BLaER1 (cell line): ENCODE results near the gene RNF5.
"Not testable (repeated sequence)": the region's sequence is repeated elsewhere in the genome, so short reads cannot be mapped to it uniquely, and the experiment has no call there.

Experiments
- H3K27ac ChIP-seq: shearing (Covaris generic); formaldehyde crosslinking; 2 replicates; pipeline ENCODE4 v1.8.1; 2022
- H3K27me3 ChIP-seq: shearing (Covaris generic); formaldehyde crosslinking; 2 replicates; pipeline ENCODE4 v1.8.1; 2022
- H3K36me3 ChIP-seq: shearing (Covaris generic); formaldehyde crosslinking; 2 replicates; pipeline ENCODE4 v1.8.1; 2022
- H3K4me1 ChIP-seq: shearing (Covaris generic); formaldehyde crosslinking; 2 replicates; pipeline ENCODE4 v1.8.1; 2022
- H3K4me2 ChIP-seq: shearing (Covaris generic); formaldehyde crosslinking; 2 replicates; pipeline ENCODE4 v1.8.1; 2022
- H3K4me3 ChIP-seq: shearing (Covaris generic); formaldehyde crosslinking; 2 replicates; pipeline ENCODE4 v1.8.1; 2022
- H3K9ac ChIP-seq: shearing (Covaris generic); formaldehyde crosslinking; 2 replicates; pipeline ENCODE4 v1.8.1; 2022
- H3K9me3 ChIP-seq: shearing (Covaris generic); formaldehyde crosslinking; 2 replicates; pipeline ENCODE4 v1.8.1; 2022
- H4K20me1 ChIP-seq: shearing (Covaris generic); formaldehyde crosslinking; 2 replicates; pipeline ENCODE4 v1.8.1; 2022
- Cebpa-rat ChIP-seq: shearing (Covaris generic); IDR thresholded peaks from 2 replicates; pipeline ENCODE4 v1.8.1; 2022

RNF5 gene

DNA sequence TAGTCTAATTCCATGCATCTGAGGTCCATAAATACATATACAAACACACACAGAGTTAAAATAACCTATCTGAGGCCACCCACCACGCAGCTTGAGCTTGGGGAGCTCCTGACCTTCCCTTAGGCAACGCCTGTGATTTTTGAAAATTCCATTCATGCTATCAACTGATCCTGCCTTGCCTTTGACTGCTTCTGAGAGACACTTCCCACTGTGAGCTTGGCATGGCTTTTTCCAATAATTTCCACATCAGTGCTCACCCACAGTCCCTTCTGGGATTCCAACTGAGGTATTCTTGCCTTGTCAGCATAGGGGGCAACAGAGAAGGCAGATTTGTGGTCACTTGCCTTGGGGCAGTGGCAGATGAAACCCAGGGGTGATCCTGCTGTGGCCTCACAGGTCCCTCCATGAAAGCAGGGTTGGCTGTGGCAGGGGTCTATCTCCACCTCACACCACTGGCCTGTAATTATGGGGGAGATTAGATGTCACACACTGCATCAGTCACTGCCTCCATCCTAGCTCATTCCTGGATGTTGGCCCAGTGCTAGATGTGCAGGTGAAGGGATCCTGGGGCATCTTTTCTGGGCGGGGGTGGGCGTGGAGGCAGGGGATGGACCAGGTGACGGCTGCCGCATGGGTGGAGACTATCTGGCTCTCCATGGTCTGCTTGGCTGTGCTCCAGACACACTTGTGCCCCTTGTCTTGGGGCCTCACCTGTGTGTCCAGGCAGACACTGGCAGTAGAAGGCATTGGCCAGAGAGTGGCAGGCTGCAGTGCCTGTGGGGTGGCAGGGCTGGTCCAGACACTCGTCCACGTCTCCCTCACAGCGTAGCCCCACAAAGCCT is 25.4 kb downstream of the RNF5 start:
- Histone ChIP-seq H4K20me1 (no peaks in the 10 kb centered on the region), H3K4me1 (no peaks in the 10 kb centered on the region), H3K27me3 (no peaks in the 10 kb centered on the region), H3K27ac (no peak overlapping the region), H3K9ac (no peak overlapping the region), H3K36me3 (no peaks in the 10 kb centered on the region), H3K4me3 (no peak overlapping the region), H3K4me2 (no peak overlapping the region), H3K9me3 (no peaks in the 10 kb centered on the region)
- no peak for TF ChIP-seq Cebpa-rat

DNA sequence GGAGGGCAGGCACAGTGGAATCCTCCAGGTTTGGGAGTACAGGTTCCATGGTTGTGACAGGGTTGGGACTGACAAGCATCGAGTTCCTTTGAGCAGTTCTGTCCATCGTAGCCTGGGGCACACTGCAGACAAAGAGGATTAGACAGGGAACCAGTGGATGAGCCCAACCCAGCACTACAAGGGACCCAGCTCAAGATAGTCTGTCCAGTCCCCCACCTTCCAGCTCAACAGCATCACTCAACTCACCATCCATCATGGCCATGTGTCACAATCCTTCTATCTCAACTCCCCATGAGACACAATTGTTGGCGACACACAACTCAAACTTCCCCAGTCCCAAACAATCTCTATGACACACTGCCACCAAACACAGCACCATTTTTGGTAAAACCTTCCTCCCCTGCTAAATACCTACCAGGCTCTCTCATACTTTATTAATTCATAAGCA is 26.1 kb downstream of the RNF5 start:
- no peaks in the 10 kb centered on the region for H3K4me1 ChIP-seq
- H3K9ac ChIP-seq = no peak overlapping the region
- H3K36me3 ChIP-seq = no peaks in the 10 kb centered on the region
- H3K9me3 ChIP-seq = no peaks in the 10 kb centered on the region
- H3K4me2 ChIP-seq = no peak overlapping the region
- H3K27me3 ChIP-seq = no peaks in the 10 kb centered on the region
- TF ChIP-seq Cebpa-rat = no peak
- no peak overlapping the region for H3K27ac ChIP-seq
- H4K20me1 ChIP-seq = no peaks in the 10 kb centered on the region
- no peak overlapping the region for H3K4me3 ChIP-seq

DNA sequence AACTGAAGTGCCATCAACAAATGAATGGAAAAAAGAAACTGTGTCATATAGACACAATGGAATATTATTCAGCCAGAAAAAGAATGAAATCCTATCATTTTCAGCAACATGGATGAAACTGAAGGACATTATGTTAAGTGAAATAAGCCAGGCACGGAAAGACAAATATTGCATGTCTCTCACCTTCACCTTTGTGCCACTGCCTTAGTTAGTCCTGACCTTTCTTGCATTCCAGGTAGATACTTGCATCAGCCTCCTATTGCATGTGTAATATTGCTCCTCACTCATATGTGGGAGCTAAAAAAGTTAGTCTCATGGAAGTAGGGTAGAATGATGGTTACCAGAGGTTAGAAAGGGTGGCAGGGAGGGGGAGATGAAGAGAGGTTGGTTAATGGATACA is 30.8 kb downstream of the RNF5 start:
- no peaks in the 10 kb centered on the region for H3K27me3 ChIP-seq
- no peak overlapping the region for H3K4me2 ChIP-seq
- no peak overlapping the region for H3K27ac ChIP-seq
- TF ChIP-seq Cebpa-rat = no peak
- H3K4me1 ChIP-seq = no peaks in the 10 kb centered on the region
- no peak overlapping the region for H3K4me3 ChIP-seq
- no peaks in the 10 kb centered on the region for H4K20me1 ChIP-seq
- no peaks in the 10 kb centered on the region for H3K36me3 ChIP-seq
- no peaks in the 10 kb centered on the region for H3K9me3 ChIP-seq
- no peak overlapping the region for H3K9ac ChIP-seq

DNA sequence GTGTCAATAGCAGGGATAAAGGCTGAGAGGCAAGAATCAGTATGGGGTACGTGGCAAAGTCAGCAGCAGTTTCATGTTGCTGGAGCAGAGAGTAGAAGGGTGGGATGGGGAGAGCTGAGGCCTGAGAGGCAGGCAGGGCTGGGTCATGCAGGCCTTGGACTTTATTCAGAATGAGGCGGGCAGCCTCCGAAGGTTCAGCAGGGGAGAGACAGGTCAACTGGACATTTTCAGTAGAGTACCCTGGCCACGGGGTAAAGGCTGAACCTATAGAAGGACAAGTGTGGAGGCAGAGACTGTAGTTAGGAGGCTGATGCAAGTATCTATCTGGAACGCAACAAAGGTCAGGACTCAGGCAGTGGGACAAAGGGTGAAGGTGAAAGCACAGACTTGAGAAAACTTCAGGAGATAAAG is 32.0 kb downstream of the RNF5 start:
- TF ChIP-seq Cebpa-rat = no peak
- Histone ChIP-seq H3K27me3 (no peaks in the 10 kb centered on the region), H3K4me2 (no peak overlapping the region), H3K4me3 (no peak overlapping the region), H3K9me3 (no peaks in the 10 kb centered on the region), H3K9ac (no peak overlapping the region), H3K27ac (no peak overlapping the region), H3K4me1 (no peaks in the 10 kb centered on the region), H3K36me3 (no peaks in the 10 kb centered on the region), H4K20me1 (no peaks in the 10 kb centered on the region)

DNA sequence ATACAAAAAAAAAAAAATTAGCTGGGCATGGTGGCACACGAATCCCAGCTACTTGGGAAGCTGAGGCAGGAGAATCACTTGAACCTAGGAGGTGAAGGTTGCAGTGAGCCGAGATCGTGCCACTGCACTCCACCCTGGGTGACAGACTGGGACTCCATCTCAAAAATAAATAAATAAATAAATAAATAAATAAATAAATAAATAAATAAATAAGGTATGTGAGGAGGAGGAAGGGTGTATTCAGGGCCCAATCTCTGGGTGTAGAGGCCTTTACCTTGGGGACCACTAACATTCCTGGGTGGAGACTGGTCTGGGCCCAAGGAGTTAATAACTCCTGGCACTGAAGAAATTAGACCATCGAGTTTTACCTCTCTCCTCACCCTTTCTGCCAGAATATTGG is 33.2 kb downstream of the RNF5 start:
- H3K9me3 ChIP-seq, H3K36me3 ChIP-seq, H3K9ac ChIP-seq, H4K20me1 ChIP-seq, H3K4me2 ChIP-seq, H3K27ac ChIP-seq, H3K4me1 ChIP-seq, H3K4me3 ChIP-seq, H3K27me3 ChIP-seq: not testable (repeated sequence)

DNA sequence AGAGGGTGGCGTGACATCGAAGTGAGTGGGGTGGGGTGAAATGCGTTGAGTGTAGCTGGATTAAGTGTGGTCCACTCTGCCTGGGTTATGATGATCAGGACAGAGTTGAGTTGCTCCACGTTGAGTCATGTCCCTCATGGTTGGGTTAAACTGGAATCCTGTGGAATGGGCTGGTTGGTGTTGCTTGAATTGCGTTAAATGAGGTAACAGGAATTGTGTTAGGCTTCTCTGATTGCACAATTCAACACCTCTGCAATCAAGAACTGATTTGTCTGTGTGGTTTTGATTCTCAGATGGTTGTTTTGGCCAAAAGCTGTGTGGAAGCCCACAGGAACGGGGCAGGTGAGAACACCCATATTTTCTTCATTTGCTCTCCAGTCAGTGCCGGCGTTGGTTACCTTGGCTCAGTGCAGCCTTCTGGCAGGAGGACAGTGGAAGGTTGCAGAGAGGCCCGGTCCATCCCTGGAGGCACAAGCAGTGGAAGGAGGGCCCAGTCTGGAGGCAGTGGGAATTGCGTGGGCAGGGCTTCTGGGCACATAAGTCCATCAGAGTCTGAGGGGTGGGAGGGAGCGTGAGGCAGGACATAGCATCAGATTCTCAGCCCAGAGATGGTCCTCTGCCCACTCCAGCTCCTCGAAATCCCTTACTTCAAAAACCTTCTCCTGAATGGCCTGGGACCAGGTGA is 34.0 kb downstream of the RNF5 start:
- Histone ChIP-seq H3K27ac (no peak overlapping the region), H3K9me3 (no peaks in the 10 kb centered on the region), H4K20me1 (no peaks in the 10 kb centered on the region), H3K9ac (no peak overlapping the region), H3K36me3 (no peaks in the 10 kb centered on the region), H3K4me3 (no peak overlapping the region), H3K4me2 (no peak overlapping the region), H3K27me3 (no peaks in the 10 kb centered on the region), H3K4me1 (no peaks in the 10 kb centered on the region)
- no peak for TF ChIP-seq Cebpa-rat

DNA sequence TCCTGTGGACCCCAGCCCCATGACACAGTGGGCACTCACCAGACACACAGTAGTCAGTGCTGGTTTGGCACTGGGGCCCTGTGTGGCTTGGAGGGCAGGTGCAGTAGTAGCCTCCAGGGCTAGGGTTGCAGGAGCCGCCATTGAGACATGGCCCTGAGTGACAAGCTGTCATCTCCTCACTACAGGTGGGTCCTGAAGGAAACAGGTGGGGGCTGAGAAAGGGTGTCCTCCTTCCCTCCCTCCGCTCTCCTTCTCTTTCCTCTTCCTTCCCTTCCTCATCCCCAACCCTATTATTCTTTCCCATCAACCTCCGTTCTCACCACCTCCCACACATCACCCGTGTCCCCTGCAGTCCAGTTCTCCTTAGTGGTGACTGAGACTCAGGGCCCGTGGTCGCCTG is 35.4 kb downstream of the RNF5 start:
- no peak overlapping the region for H3K4me3 ChIP-seq
- H3K4me1 ChIP-seq = no peaks in the 10 kb centered on the region
- H3K27me3 ChIP-seq = no peaks in the 10 kb centered on the region
- no peak overlapping the region for H3K9ac ChIP-seq
- H4K20me1 ChIP-seq = no peaks in the 10 kb centered on the region
- no peak overlapping the region for H3K4me2 ChIP-seq
- no peak for TF ChIP-seq Cebpa-rat
- H3K27ac ChIP-seq = no peak overlapping the region
- no peaks in the 10 kb centered on the region for H3K9me3 ChIP-seq
- no peaks in the 10 kb centered on the region for H3K36me3 ChIP-seq

DNA sequence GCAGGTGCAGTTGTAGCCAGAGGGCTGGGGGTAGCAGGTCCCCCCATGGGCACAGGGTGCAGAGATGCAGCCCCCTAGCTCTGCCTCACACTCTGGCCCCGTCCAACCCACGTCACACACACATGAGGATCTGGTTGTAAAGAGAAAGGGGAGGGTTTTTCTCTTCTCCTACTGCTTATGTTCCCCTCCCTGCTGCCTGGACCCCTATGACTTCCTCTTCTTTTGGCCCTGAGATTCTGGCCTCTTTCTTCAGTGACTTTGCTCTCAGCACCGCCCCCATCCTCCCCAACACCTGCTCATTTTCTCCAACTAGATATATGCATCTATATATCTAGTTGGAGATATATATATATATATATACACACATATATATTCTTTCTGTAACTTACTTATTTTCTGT is 35.9 kb downstream of the RNF5 start:
- Histone ChIP-seq H3K4me1 (no peaks in the 10 kb centered on the region), H3K27ac (no peak overlapping the region), H3K9ac (no peak overlapping the region), H4K20me1 (no peaks in the 10 kb centered on the region), H3K27me3 (no peaks in the 10 kb centered on the region), H3K36me3 (no peaks in the 10 kb centered on the region), H3K4me2 (no peak overlapping the region), H3K9me3 (no peaks in the 10 kb centered on the region), H3K4me3 (no peak overlapping the region)
- TF ChIP-seq Cebpa-rat = no peak

DNA sequence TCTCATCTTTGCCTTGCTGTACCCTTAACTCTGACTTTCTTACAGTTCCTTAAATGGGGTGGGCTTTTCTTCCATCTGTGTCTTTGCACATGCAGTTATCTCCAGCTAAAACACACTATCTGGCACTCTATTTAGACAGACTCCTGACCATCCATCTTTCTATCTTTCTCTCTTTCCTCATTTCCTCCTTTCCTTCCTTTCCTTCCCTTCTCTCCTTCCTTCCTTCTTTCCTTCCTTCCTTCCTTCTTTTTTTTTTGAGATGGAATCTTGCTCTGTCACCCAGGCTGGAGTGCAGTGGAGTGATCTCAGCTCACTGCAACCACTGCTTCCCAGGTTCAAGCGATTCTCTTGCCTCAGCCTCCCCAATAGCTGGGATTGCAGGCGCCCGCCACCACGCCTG is 37.4 kb downstream of the RNF5 start:
- H3K27ac ChIP-seq = no peak overlapping the region
- no peaks in the 10 kb centered on the region for H3K27me3 ChIP-seq
- no peak overlapping the region for H3K4me3 ChIP-seq
- no peak for TF ChIP-seq Cebpa-rat
- no peaks in the 10 kb centered on the region for H3K9me3 ChIP-seq
- H4K20me1 ChIP-seq = no peaks in the 10 kb centered on the region
- H3K9ac ChIP-seq = no peak overlapping the region
- no peak overlapping the region for H3K4me2 ChIP-seq
- H3K36me3 ChIP-seq = no peaks in the 10 kb centered on the region
- no peaks in the 10 kb centered on the region for H3K4me1 ChIP-seq

DNA sequence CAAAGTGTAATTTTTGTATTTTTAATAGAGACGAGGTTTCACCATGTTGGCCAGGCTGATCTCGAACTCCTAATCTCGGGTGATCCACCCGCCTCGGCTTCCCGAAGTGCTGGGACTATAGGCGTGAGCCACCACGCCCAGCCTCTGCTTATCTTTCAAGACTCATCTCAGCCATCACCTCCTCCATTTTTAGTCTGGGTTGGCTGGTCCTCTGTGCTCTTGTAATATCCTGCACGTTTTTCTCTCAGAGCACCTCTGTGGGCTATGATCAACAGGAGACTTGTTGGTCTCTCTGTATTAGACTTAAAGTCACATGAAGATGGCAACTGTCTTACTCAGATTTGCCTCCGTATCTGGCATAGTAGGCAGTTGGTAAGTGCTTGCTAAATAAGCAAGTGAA is 38.1 kb downstream of the RNF5 start:
- no peaks in the 10 kb centered on the region for H3K9me3 ChIP-seq
- no peaks in the 10 kb centered on the region for H3K36me3 ChIP-seq
- H3K9ac ChIP-seq = no peak overlapping the region
- H4K20me1 ChIP-seq = no peaks in the 10 kb centered on the region
- H3K27me3 ChIP-seq = no peaks in the 10 kb centered on the region
- H3K4me3 ChIP-seq = no peak overlapping the region
- H3K4me2 ChIP-seq = no peak overlapping the region
- no peak for TF ChIP-seq Cebpa-rat
- H3K4me1 ChIP-seq = no peaks in the 10 kb centered on the region
- H3K27ac ChIP-seq = no peak overlapping the region
